K562 (cell line): Measurements from ENCODE around the gene WNT6. TPM values are rescaled to one million over a fixed set of nuclear protein-coding genes. Genes with fewer than 3 reads are reported as not detected.

ENCODE experiments used
- ATAC-seq: fragments of 200-7000 bp; cut with Tn5 transposase; 3 replicates; pipeline ENCODE4 v1.9.1; 2020; ENCODE audit warnings: moderate library complexity
- BruUV-seq: library from RNA; stranded (reverse); fragments of 400-500 nt; replicated peaks from 2 replicates; lab custom pipeline; 2021; lab: Mats Ljungman, UMichigan
- CTCF ChIA-PET: fragments of 300-600 bp; formaldehyde crosslinking; extraction: SDS; loops from one replicate; lab custom pipeline; 2021; ENCODE audit warnings: low intra/inter-chr PET ratio; lab: Yijun Ruan, JAX
- POLR2A ChIA-PET: fragments of 300-600, 350-650 bp; sonication (Branson Sonifier 250); formaldehyde crosslinking; extraction: SDS; loops from one replicate; lab custom pipeline; 2021; ENCODE audit warnings: antibody characterized with exemption, inconsistent platforms; lab: Yijun Ruan, JAX
- DNase-seq, 4 experiments: peaks; one replicate each; pipeline versions ENCODE4 v3.0.0 to v3.0.0-alpha.2; 2011 to 2018; ENCODE audit warnings: low spot score in 3 of 4, mixed read lengths in 3 of 4; ENCODE audit errors: extremely low read depth in 1 of 4
- FAIRE-seq: peaks from 2 replicates; lab custom pipeline; 2011; peaks lifted over from hg19 to GRCh38; lab: Jason Lieb, UNC
- H2AFZ ChIP-seq: 2 replicates; pipeline ENCODE4 v1.6.0; 2011; ENCODE audit warnings: low read depth, low read length, control low read depth, inconsistent platforms
- H3K27ac ChIP-seq: fragments of 200-600 bp; 3 replicates; pipeline ENCODE4 v1.8.0; 2011; ENCODE audit warnings: low read depth, mild to moderate bottlenecking, control low read depth, inconsistent platforms, low read length, moderate library complexity, mixed read lengths; ENCODE audit errors: extremely low read depth
- H3K27me3 ChIP-seq, 2 experiments: fragments of 300-600 bp in 1 of 2; 2 replicates in 1 of 2; 3 replicates in 1 of 2; pipeline versions ENCODE4 v1.6.0 to v1.8.0; 2011; ENCODE audit warnings: inconsistent platforms in 2 of 2, low read length in 2 of 2, mild to moderate bottlenecking in 1 of 2, mixed read lengths in 1 of 2, moderate library complexity in 1 of 2; ENCODE audit not compliant: control insufficient read depth in 2 of 2, insufficient read depth in 2 of 2
- H3K36me3 ChIP-seq: fragments of 300-600 bp; 3 replicates; pipeline ENCODE4 v1.8.0; 2011; ENCODE audit warnings: mild to moderate bottlenecking, low read length, inconsistent platforms; ENCODE audit not compliant: control insufficient read depth, insufficient read depth
- H3K4me1 ChIP-seq, 2 experiments: fragments of 200-600 bp in 1 of 2; replicated peaks in 1 of 2; 2 replicates in 1 of 2; 3 replicates in 1 of 2; pipeline versions ENCODE4 v1.5.1 to v1.8.0; 2011; ENCODE audit warnings: inconsistent platforms in 2 of 2, low read length in 2 of 2, mild to moderate bottlenecking in 1 of 2, mixed read lengths in 1 of 2, moderate library complexity in 1 of 2; ENCODE audit not compliant: control insufficient read depth in 2 of 2, insufficient read depth in 2 of 2
- H3K4me2 ChIP-seq: 2 replicates; pipeline ENCODE4 v1.6.1; 2011; ENCODE audit warnings: low read length, control low read depth, inconsistent platforms, mixed read lengths; ENCODE audit not compliant: insufficient read depth
- H3K4me3 ChIP-seq: fragments of 200-600 bp; sonication (generic), shearing (Covaris generic); 2 replicates; pipeline ENCODE4 v1.5.1; 2016; ENCODE audit warnings: control low read depth, inconsistent platforms
- H3K79me2 ChIP-seq: fragments of 200-600 bp; 3 replicates; pipeline ENCODE4 v1.8.0; 2011; ENCODE audit warnings: low read length, inconsistent platforms; ENCODE audit not compliant: control insufficient read depth, insufficient read depth
- H3K9ac ChIP-seq, 2 experiments: 2 replicates each; pipeline versions ENCODE4 v1.6.0 to v1.6.1; 2011; ENCODE audit warnings: low read depth in 2 of 2, low read length in 2 of 2, control low read depth in 1 of 2, inconsistent platforms in 1 of 2, mild to moderate bottlenecking in 1 of 2, mixed read lengths in 1 of 2; ENCODE audit not compliant: insufficient read depth in 1 of 2
- H3K9me1 ChIP-seq: one replicate; pipeline ENCODE4 v1.6.0; 2011; ENCODE audit warnings: inconsistent platforms, mild to moderate bottlenecking, low read length, moderate library complexity; ENCODE audit not compliant: control insufficient read depth, insufficient read depth
- H3K9me3 ChIP-seq: replicated peaks from 2 replicates; pipeline ENCODE4 v1.5.1; 2011; ENCODE audit warnings: low read depth, low read length, inconsistent platforms; ENCODE audit not compliant: control insufficient read depth, insufficient read depth
- H4K20me1 ChIP-seq: replicated peaks from 2 replicates; pipeline ENCODE4 v1.6.1; 2011; ENCODE audit warnings: low read length, inconsistent platforms, mixed read lengths; ENCODE audit not compliant: control insufficient read depth, insufficient read depth
- CREB1 ChIP-seq, 2 experiments: sonication (generic) in 1 of 2; formaldehyde crosslinking in 1 of 2; IDR thresholded peaks; 2 replicates each; pipeline versions ENCODE4 v1.6.1 to v1.8.0; 2012 to 2022; ENCODE audit warnings: inconsistent platforms in 1 of 2, mild to moderate bottlenecking in 1 of 2, missing genetic modification reagents in 1 of 2, moderate library complexity in 1 of 2
- CSDE1 ChIP-seq, 2 experiments: fragments of 450-650 bp; IDR thresholded peaks; 2 replicates each; pipeline ENCODE4 v1.6.1; 2016; ENCODE audit warnings: mild to moderate bottlenecking in 1 of 2
- EP300 ChIP-seq: IDR thresholded peaks from 2 replicates; pipeline ENCODE4 v1.6.1; 2012; ENCODE audit warnings: low read length, improper control_type of control experiment
- FOXK2 ChIP-seq, 2 experiments: fragments of 450-650 bp; IDR thresholded peaks in 1 of 2; conservative IDR thresholded peaks in 1 of 2; 2 replicates each; pipeline ENCODE4 v1.6.1; 2016; ENCODE audit warnings: low read depth in 2 of 2, mild to moderate bottlenecking in 1 of 2
- KDM1A ChIP-seq, 2 experiments: fragments of 450-650 bp; IDR thresholded peaks; 2 replicates each; pipeline ENCODE4 v1.6.1; 2016; ENCODE audit warnings: mild to moderate bottlenecking in 2 of 2
- LARP7 ChIP-seq: fragments of 450-650 bp; IDR thresholded peaks from 2 replicates; pipeline ENCODE4 v1.6.1; 2016
- MCM2 ChIP-seq: fragments of 450-650 bp; IDR thresholded peaks from 2 replicates; pipeline ENCODE4 v1.6.1; 2017; ENCODE audit warnings: low read depth, mild to moderate bottlenecking
- MECOM ChIP-seq: fragments of 250-450 bp; sonication (Bioruptor Pico); IDR thresholded peaks from 2 replicates; pipeline ENCODE4 v1.8.0; 2022; ENCODE audit warnings: inconsistent platforms
- MIER1 ChIP-seq: fragments of 450-650 bp; IDR thresholded peaks from 2 replicates; pipeline ENCODE4 v1.6.1; 2016; ENCODE audit warnings: antibody characterized with exemption, mild to moderate bottlenecking, low read depth
- RB1 ChIP-seq: fragments of 450-650 bp; IDR thresholded peaks from 2 replicates; pipeline ENCODE4 v1.6.1; 2017; ENCODE audit warnings: low read depth, mild to moderate bottlenecking
- SMAD1 ChIP-seq: fragments of 150-350 bp; IDR thresholded peaks from 2 replicates; pipeline ENCODE4 v1.6.1; 2014; ENCODE audit warnings: low read length, low read depth; ENCODE audit not compliant: partially characterized antibody
- SMARCA5 ChIP-seq: fragments of 450-650 bp; IDR thresholded peaks from 2 replicates; pipeline ENCODE4 v1.6.1; 2016
- SNRNP70 ChIP-seq: fragments of 200-400 bp; formaldehyde crosslinking; optimal IDR thresholded peaks from 2 replicates; pipeline ENCODE3; 2017; ENCODE audit warnings: low read depth, low read length
- SREBF2 ChIP-seq: sonication (generic); formaldehyde crosslinking; IDR thresholded peaks from 2 replicates; pipeline ENCODE4 v1.4.0; 2020; ENCODE audit warnings: mild to moderate bottlenecking, missing genetic modification reagents
- THAP12 ChIP-seq: fragments of 250-450 bp; sonication (Bioruptor Pico); IDR thresholded peaks from 2 replicates; pipeline ENCODE4 v1.9.0; 2021; ENCODE audit warnings: mild to moderate bottlenecking, inconsistent platforms
- WHSC1 ChIP-seq: IDR thresholded peaks from one replicate; pipeline ENCODE4 v1.6.1; 2012; ENCODE audit warnings: low read length, control low read depth, inconsistent platforms
- ZBED1 ChIP-seq: IDR thresholded peaks from 2 replicates; pipeline ENCODE4 v1.6.1; 2014
- ZNF57 ChIP-seq: fragments of 450-650 bp; formaldehyde crosslinking; IDR thresholded peaks from 2 replicates; pipeline ENCODE4 v1.4.0; 2020; ENCODE audit warnings: mild to moderate bottlenecking, moderate library complexity
- WGBS: fragments of 100-300 bp; shearing (Covaris generic); methylation state at CpG from one replicate; pipeline ENCODE4 v1.1.6; 2016; ENCODE audit warnings: low coverage, mixed read lengths; ENCODE audit not compliant: insufficient coverage; ENCODE audit errors: missing lambda C conversion rate; 5-methylcytosine and 5-hydroxymethylcytosine counted together
- in situ Hi-C: fragments of 300-500 bp; cut with MboI; formaldehyde crosslinking; loops from 4 replicates; pipeline ENCODE4 v1.15.0; 2018; ENCODE audit warnings: inconsistent platforms, mixed read lengths
- intact Hi-C: fragments of 100-400 bp; cut with micrococcal nuclease; formaldehyde crosslinking; loops from 2 replicates; pipeline ENCODE4 v1.14.2; 2022
- polyA plus RNA-seq, 8 experiments: library from polyadenylated mRNA; depleted of rRNA in 4 of 8; stranded (reverse) in 5 of 8; unstranded in 3 of 8; fragments of >200 nt; fragmentation: Nextera tagmentation in 2 of 8; fragmentation: Illumina TruSeq in 1 of 8; extraction: Ambion mirVana in 2 of 8; extraction: Trizol in 1 of 8; gene quantifications; 2 replicates each; pipeline versions ENCODE4 v1.2.1 to v1.2.3, GENCODE V29; 2011 to 2014; ENCODE audit warnings: inconsistent platforms in 1 of 8, missing spikeins in 1 of 8
- total RNA-seq, 7 experiments: library from RNA; depleted of rRNA in 6 of 7; stranded (reverse); fragments of >200 nt in 6 of 7; fragmentation: Illumina TruSeq in 2 of 7; extraction: Trizol in 2 of 7; gene quantifications; 2 replicates each; pipeline versions ENCODE4 v1.2.1 to v1.2.3, GENCODE V29; 2011 to 2021; ENCODE audit warnings: low replicate concordance in 1 of 7
- TF ChIP-seq, protein P1 (sequence below): sonication (generic); formaldehyde crosslinking; IDR thresholded peaks from 2 replicates; pipeline ENCODE4 v1.8.0; 2023; ENCODE audit warnings: mild to moderate bottlenecking, missing genetic modification reagents

Gene WNT6
- total and polyA plus RNA-seq, 9 of the 15 experiments (the other 6 are each of a cell fraction or from before 2014, with no cell fraction given): not detected

DNA sequence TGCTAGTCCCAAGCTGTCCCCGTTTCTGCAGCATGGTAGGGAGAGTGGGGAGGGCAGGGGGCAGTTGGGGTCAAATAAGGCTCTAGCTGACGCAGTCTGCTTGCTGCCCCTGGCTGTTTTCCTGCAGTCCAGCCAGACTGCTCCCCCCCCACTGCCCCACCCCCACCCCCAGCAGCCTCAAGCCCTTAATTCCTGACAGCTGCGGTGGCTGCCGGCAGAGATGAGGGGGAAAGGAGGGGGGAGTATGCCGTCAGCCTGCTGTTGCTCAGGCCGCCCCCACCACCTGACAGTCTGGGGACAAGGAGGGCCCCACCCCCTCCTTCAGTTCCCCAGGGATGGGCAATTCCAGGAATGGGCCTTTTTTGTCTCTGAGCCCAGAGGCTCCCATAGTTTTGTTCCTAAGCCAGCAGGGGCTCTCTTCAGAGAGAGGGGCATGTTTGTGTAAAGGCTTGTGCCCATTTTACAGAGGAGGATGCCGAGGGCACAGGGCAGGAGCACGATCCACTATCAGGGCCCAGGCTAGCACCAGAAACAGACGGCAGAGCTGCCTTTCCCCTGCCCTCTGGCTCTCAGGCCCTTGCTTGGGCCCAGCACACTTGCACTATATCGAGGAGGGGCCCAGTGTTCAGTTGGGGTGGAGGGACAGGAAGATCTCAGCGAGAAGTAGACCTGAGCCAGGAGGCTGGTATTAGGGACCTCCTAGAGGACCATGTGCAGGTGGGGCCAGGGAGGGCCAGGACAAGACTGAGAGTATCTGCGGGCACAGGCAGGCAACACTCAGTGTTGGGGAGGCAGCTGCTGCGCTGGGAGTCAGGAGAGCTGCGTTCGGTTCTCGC lies 19.5 kb downstream of the WNT6 start (continued):
- TF ChIP-seq THAP12 (no peak), KDM1A (IDR thresholded peaks at IDR 0.05) (no peak), SNRNP70 (no peak), WHSC1 (no peak), ZBED1 (no peak)

DNA sequence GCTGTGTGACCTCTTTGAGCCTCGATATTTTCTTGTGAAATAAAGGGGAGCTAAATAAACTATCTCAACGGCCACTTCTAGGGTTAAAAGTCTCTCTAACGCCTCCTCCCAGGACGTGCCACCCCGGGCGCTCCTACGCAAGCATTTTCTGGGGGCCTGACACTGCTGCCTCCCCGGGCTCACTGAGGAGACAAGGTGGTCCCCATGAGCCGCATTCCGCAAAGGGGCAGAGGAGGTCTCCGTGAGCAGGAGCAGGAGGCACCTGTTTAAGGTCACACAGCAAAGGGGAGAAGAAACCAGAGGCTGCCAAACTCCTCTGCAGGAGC lies 20.1 kb downstream of the WNT6 start:
- Histone ChIP-seq H3K79me2 (no peaks in the 10 kb centered on the region), H2AFZ (no peak overlapping the region), H3K4me3 (no peak overlapping the region), H3K4me2 (no peak overlapping the region), H3K9me1 (no peaks in the 10 kb centered on the region), H3K36me3 (no peaks in the 10 kb centered on the region), H4K20me1 (peaks cover 10% of the 10 kb centered on the region; the same call in 1 of the 2 replicates), H3K9me3 (no peaks in the 10 kb centered on the region), H3K9ac (no peak overlapping the region), H3K27ac (no peak overlapping the region), H3K4me1 (peaks cover 0 to 15% of the 10 kb centered on the region in 2 experiments; a peak in 3 of 5 replicates), H3K27me3 (peaks cover 0 to 34% of the 10 kb centered on the region in 2 experiments; a peak in 3 of 5 replicates)
- DNase-seq (no peak), FAIRE-seq (no peak), ATAC-seq (no peak)
- BruUV-seq: no TSS peak
- in situ Hi-C loops: no loop called here
- POLR2A ChIA-PET: interaction anchor here (1.1 kb wide), 1 partner anchor 10 kb away, joined by 3 read pairs; no protein-coding TSS in a partner anchor
- intact Hi-C loops: loop anchor here (5.0 kb wide), 1 partner anchor 98 kb away; no protein-coding TSS in a partner anchor
- WGBS: 34% methylated on average over 9 of the region's 11 CpGs
- CTCF ChIA-PET: no interaction called here
- TF ChIP-seq LARP7 (no peak), SMAD1 (no peak), MECOM (CRISPR knock-in tag) (no peak), SMARCA5 (no peak), EP300 (no peak), CSDE1 (IDR thresholded peaks at IDR 0.05) (no peak), CREB1 (IDR thresholded peaks at IDR 0.05) (no peak), CREB1 (CRISPR knock-in tag; IDR thresholded peaks at IDR 0.05) (no peak), ZNF57 (CRISPR knock-in tag) (no peak), MCM2 (no peak), SREBF2 (CRISPR knock-in tag) (no peak), RB1 (no peak), MIER1 (no peak), FOXK2 (conservative IDR thresholded peaks at IDR 0.05 in 1 of 2, IDR thresholded peaks at IDR 0.05 in 1 of 2; ENCODE audit: low read depth in 2 of 2) (no peak)
- TF ChIP-seq, protein P1, sequence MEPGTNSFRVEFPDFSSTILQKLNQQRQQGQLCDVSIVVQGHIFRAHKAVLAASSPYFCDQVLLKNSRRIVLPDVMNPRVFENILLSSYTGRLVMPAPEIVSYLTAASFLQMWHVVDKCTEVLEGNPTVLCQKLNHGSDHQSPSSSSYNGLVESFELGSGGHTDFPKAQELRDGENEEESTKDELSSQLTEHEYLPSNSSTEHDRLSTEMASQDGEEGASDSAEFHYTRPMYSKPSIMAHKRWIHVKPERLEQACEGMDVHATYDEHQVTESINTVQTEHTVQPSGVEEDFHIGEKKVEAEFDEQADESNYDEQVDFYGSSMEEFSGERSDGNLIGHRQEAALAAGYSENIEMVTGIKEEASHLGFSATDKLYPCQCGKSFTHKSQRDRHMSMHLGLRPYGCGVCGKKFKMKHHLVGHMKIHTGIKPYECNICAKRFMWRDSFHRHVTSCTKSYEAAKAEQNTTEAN (CRISPR knock-in tag): no peak
